Activated T-helper 9 cell treated with anti-CD3 and anti-CD28 coated beads, Interleukin-2, amount 50 U/mL, for 16 hours (primary cell): ENCODE data around the gene MAPRE2.
"Not testable (repeated sequence)": the region's sequence is repeated elsewhere in the genome, so short reads cannot be mapped to it uniquely, and the experiment has no call there.

Experiments
- DNase-seq: peaks from one replicate; pipeline ENCODE4 v3.0.0-alpha.2; 2020; ENCODE audit warnings: low read depth

MAPRE2 gene

DNA sequence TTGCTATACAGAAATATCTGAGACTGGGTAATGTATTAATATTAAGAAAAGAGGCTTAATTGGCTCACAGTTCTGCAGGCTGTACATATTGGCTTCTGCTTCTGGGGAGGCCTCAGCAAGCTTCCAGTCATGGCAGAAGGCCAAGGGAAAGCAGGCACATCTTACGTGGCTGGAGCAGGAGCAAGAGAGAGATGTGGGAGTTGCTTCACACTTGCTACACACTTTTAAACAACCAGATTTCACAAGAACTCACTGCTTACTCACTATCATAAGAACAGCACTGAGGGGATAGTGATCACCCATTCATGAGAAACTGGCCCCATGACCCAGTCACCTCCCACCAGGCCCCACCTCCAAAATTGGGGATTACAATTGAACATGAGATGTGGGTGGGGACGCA, 50.6 kb downstream of the MAPRE2 start:
- DNase-seq: no peak

GRCh38 chr18:35095983-35096676, 54.9 kb downstream of the MAPRE2 start:
- DNase-seq: no peak

DNA sequence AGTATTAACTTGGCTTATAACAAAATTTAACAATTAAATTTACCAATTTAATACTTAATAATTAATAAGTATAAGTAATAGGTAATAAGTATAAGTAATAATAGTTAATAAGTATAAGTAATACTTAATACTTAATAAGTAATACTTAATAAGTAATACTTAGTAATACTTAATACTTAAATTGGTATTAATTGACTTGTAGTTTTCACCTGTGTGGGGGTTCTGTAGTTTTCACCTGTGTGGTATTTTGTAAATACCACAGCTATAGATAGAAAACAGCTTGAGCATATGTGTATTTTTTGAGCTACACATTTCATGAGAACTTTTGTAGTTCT, 55.4 kb downstream of the MAPRE2 start:
- DNase-seq: no peak

DNA sequence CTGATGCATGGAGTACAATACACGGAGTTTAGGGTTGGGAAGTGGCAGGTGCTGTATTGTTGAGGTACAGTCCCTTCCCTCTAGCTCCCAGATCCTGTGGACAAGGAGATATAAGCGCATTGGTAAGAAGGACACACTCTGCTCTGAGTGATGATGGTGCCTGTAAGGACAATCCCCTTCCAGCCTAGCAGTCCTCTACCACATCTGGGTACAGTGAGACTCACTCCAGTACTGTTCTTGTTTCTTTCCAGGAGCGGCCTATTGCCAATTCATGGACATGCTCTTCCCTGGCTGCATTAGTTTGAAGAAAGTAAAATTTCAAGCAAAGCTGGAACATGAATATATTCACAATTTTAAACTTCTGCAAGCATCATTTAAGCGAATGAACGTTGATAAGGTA, 56.0 kb downstream of the MAPRE2 start:
- DNase-seq: no peak

GRCh38 chr18:35097763-35098162, 56.5 kb downstream of the MAPRE2 start:
- DNase-seq: no peak

GRCh38 chr18:35099911-35100310, 58.7 kb downstream of the MAPRE2 start:
- no peak for DNase-seq

DNA sequence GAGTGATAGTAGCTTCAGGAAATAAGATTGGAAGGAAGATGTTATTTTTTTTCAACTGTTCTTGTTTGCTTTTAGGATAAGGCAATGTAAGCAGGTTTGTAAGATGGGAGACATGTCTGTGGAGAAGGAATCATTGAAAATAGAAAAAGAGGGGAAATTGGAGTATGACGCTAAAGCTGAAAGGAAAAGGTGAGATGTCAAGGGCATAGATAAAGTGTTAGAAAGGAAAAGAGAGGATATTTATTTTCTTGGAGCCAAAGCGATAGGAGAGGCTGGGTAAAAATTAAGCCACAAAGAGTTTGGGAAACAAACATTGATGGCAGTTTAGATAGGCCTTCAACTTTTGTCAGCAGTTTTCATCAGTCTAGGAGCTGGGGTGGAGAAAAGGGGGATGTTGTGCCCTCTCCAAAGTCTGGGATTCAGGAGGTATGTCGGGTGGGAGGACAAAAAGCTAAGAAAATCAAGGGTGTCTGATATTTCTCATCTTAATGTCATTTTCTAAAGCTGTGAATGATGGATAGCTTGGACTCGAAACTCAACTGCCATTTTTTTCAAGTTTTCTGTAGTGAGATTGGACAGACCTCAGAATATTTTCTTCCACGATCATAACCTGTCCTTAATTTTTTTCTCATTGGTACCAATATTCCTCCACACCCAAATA, 63.3 kb downstream of the MAPRE2 start:
- no peak for DNase-seq

DNA sequence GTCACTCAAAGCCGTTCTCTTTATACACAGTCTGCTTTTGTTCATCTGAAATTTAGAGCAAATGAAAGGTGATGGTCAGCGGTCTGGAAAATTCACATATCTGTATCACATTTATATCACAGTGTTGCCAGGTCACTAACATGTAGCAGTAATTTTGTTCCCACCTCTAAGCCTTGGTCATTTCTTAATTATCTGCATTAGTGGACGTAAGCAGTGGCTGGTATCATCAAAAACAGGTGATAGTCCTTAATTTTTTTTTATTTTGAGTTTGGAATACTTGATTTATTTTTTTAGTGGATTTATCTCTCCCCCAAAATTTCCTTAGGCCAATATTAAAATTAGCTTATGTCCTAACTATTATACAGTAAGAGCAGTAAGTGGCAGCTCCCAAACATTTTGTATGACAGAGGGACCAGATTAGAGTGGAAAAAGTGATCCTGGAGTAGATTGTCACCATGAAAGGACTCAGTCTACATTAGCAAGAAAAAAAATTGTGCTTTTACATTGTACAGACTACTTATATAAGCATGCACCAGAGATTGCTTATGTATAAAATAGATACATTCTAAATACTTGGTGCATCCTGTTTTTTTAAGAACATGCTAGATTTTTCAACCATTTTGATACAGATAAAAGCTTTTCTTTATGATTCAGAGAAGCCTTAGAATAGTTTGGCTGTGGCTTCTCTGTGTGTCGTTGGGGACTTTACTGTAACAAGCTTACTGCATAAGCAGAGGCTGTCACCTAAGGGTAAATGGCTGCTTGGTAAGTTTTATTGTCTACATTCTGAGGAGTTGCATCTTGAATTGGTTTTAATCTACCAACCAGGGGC, 65.0 kb downstream of the MAPRE2 start:
- no peak for DNase-seq

GRCh38 chr18:35106845-35107148, 65.6 kb downstream of the MAPRE2 start:
- no peak for DNase-seq

DNA sequence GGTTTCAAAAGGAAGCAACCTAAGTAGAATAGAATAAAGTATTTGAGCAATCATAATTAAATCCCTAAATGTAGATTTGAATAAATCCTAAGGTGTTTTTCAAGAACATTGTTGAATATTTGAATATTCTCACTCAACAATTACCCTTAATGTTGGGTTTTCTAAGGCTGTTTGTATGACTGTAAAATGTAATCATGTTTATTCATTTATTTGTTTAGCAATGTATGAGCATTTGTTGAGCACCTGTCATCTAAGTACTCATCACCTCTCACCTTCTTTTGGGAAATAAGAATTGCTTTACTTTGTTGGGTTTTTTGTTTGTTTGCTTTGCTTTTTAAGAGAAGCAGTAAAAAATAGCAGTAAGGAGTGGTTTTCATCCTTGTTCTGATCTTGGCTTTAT, 66.0 kb downstream of the MAPRE2 start:
- no peak for DNase-seq

DNA sequence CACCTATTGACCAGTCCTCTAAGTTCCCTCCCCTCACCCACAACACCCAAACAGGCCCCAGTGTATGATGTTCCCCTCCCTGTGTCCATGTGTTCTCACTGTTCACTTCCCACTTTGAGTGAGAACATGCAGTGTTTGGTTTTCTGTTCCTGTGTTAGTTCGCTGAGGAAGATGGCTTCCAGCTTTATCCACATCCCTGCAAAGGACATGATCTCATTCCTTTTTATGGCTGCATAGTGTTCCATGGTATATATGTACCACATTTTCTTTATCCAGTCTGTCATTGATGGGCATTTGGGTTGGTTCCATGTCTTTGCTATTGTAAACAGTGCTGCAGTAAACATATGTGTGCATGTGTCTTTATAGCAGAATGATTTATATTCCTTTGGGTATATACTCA, 66.9 kb downstream of the MAPRE2 start:
- DNase-seq: not testable (repeated sequence)

GRCh38 chr18:35110059-35110458, 68.8 kb downstream of the MAPRE2 start:
- no peak for DNase-seq

DNA sequence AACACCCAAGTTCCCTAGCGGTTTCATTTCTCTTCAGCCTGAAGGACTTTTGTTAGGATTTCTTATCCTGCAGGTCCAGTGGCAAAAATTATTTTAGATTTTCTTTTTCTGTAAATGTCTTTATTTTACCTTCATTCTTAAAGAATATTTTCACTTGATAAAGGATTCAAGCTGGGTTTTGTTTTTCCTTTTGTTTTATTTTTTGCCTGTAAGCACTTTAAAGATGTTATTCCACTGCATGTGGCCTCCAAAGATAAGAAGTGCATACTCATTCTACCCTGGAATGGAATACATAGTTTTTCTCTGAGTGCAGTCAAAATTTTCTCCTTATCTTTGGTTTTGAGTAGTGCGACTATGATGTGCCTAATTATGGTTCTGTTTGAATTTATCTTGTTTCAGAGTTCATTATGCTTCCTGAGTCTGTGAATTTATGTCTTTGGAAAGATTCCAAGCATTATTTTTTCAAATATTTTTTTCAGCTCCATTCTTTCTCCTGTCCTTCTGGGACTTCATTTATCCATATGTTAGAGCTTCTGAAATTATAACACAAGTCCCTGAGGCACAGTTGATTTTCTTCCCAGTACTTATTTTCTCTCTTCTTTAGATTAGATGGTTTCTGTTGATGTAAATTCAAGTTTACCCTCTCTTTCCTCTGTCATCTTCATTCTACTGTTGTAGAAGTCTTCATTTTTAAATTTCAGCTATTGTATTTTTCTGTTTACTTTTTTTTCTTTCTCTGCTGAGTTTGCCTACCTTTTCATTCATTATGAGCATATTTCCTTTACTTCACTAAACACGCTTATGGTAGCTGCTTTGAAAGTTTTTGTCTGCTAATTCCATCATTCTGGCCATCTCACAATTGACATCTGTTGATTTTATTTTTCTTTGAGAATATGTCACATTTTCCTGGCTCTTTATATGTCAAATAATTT, 69.6 kb downstream of the MAPRE2 start:
- no peak for DNase-seq

GRCh38 chr18:35112696-35113095, 71.5 kb downstream of the MAPRE2 start:
- no peak for DNase-seq

DNA sequence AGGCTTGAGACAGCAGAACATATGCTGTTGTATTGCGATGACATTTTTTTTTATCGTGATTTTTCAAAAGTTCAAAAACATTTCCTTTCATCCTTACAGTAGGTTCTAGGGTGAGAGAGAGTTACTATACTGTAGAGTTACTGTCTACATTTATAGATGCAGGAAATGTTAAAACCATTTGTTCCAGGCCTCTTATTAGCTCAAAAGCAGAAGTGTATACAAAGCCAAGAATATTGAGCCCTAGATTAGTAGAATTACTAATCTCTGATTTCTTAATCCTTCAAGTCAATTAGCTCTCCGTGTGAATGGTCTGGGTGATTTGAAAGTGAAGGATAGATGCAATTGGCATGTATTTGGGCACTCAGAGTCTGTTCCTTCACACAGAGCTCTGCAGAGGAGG, 73.1 kb downstream of the MAPRE2 start:
- DNase-seq: no peak

DNA sequence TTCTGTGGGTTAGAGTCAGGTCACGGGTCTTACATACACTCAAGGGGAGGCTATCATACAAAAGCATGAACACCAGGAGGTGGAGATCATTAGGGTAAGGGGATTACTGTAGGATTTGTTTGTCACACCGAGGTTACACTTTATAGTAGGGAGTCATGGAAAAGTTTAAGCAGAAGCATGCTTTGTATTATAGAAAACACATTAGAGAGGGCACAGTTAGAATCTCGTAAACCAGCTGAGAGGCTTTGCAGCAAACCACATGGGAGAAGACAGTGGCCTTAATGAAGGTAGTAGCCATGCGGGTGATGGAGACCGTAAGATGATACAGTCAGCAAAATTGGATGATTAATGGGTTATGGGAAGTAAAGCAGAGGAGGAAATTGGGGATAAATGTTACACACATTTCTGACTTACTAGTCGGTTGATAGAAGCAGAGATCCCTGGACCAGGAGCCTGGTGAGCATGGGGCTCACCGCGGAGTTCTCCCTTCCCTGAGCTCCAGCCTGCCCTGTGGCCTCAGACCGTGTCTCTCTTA, 75.6 kb downstream of the MAPRE2 start:
- no peak for DNase-seq

DNA sequence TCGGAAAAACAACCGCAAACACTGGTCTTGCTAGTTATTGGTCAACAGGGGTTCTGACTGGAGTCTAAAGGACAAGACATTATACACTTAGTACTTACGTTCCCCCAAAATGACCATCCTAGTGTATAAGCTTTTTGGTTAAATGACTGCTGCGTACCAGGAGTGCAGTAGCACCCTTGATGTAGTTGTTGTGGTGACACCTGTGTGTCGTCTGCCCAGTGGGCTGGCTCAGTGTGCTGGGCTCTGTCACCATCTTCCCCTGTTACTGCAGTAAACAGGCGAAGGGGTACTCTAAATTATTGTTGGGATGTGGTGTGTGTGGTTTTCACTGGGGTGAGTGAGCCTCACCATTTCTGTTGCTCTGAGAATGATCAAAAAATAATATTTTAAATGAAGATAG, 76.2 kb downstream of the MAPRE2 start:
- DNase-seq: no peak

DNA sequence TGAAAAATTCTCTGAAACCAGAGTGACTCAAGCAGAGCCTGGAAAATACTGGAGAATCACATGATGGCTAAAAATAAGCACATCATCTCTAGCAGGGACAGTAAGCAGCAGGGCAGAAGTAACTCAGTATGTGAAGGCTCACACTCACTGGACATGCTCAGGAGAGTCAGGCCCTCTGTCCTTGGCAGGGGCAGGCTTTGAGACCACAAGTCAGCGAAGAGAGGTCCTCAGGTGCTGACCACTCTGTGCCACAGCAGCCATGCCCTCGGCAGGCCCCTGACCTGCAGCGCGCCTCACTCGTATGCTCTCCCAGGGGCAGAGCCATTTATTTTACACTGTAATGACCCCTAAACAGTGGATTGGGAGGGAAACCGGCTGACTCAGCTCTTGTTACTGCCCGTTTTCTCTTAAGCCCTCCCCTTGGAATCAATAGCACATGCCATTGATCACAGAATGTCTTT, 76.8 kb downstream of the MAPRE2 start:
- no peak for DNase-seq

DNA sequence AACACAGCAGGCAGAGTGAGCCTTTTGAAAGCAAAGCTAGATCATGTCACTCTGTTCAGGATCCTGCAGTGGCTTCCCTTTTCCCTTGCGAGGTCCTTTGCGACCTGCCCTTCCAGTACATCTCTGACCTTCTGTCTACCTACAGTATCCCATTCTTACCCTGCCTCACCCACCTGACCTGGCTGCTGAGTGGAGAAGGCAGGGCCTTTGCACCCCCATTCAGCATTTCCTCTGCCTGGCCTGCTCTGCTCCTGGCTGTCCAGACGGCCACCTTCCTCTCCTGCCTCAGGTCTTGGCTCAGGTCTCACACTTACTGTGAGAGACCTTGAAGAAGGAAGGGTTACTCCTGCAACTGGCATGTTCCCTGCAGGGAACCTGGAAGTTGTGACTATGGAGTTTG, 77.4 kb downstream of the MAPRE2 start:
- no peak for DNase-seq

- DNase-seq: no peak
These were observed 79.8 kb downstream of the MAPRE2 start for GRCh38 chr18:35121038-35121437.

GRCh38 chr18:35121531-35121930, 80.3 kb downstream of the MAPRE2 start:
- no peak for DNase-seq
